SJSA1 (cell line): ENCODE results near the gene CROCC2. TPM values are rescaled to one million over a fixed set of nuclear protein-coding genes. Genes with fewer than 3 reads are reported as not detected.
A peak's percentile ranks its signal among the peaks of the same experiment; 100 is the strongest.

Source experiments
- DNase-seq, 2 experiments: peaks; one replicate each; pipeline ENCODE4 v3.0.0-alpha.2; 2015 to 2020; ENCODE audit warnings: low spot score in 2 of 2, low read depth in 1 of 2
- H3K27ac ChIP-seq: fragments of 250-450 bp; sonication (Bioruptor Pico); 2 replicates; pipeline ENCODE4 v1.5.1; 2020; ENCODE audit warnings: mild to moderate bottlenecking, moderate library complexity
- H3K27me3 ChIP-seq: fragments of 250-450 bp; sonication (Bioruptor Pico); replicated peaks from 2 replicates; pipeline ENCODE4 v1.5.1; 2020; ENCODE audit warnings: mild to moderate bottlenecking, moderate library complexity
- H3K36me3 ChIP-seq: fragments of 250-450 bp; sonication (Bioruptor Pico); 2 replicates; pipeline ENCODE4 v1.5.1; 2020; ENCODE audit warnings: mild to moderate bottlenecking
- H3K4me1 ChIP-seq: fragments of 250-450 bp; sonication (Bioruptor Pico); replicated peaks from 2 replicates; pipeline ENCODE4 v1.6.1; 2021; ENCODE audit warnings: mild to moderate bottlenecking
- H3K4me3 ChIP-seq: fragments of 250-450 bp; sonication (Bioruptor Pico); 2 replicates; pipeline ENCODE4 v1.5.1; 2020; ENCODE audit warnings: mild to moderate bottlenecking
- H3K9me3 ChIP-seq: fragments of 250-450 bp; sonication (Bioruptor Pico); replicated peaks from 2 replicates; pipeline ENCODE4 v1.5.1; 2020; ENCODE audit warnings: mild to moderate bottlenecking
- total RNA-seq: library from RNA; depleted of rRNA; stranded (reverse); fragments of >200 nt; shearing (Covaris generic); gene quantifications from 2 replicates; pipeline ENCODE4 v1.2.3, GENCODE V29; 2014

CROCC2 gene
- total RNA-seq, 1 experiment from 2014 or later, result not detected

GRCh38 chr2:240932001-240932723, 26.0 kb downstream of the CROCC2 start:
- H3K36me3 ChIP-seq, result no peaks in the 10 kb centered on the region

GRCh38 chr2:240932724-240933047, 26.6 kb downstream of the CROCC2 start:
- DNase-seq, result peak in 1 of 2 experiments; percentile 29
- Histone ChIP-seq H3K36me3 (no peaks in the 10 kb centered on the region), H3K27ac (no peak overlapping the region), H3K9me3 (peaks cover 5% of the 10 kb centered on the region), H3K4me1 (no peaks in the 10 kb centered on the region), H3K27me3 (no peaks in the 10 kb centered on the region), H3K4me3 (no peak overlapping the region)

More at GRCh38 chr2:240932001-240932723, 26.0 kb downstream of the CROCC2 start:
- Histone ChIP-seq H3K4me3 (no peak overlapping the region), H3K27me3 (no peaks in the 10 kb centered on the region), H3K27ac (no peak overlapping the region), H3K9me3 (peaks cover 3% of the 10 kb centered on the region; the same call in 1 of the 2 replicates), H3K4me1 (no peaks in the 10 kb centered on the region)
- DNase-seq, result peak in 1 of 2 experiments; percentile 43

- peak in 1 of 2 experiments; percentile 42 for DNase-seq
- no peaks in the 10 kb centered on the region for H3K36me3 ChIP-seq
- H3K4me1 ChIP-seq, result no peaks in the 10 kb centered on the region
- no peaks in the 10 kb centered on the region for H3K27me3 ChIP-seq
- H3K27ac ChIP-seq, result no peak overlapping the region
- no peak overlapping the region for H3K4me3 ChIP-seq
- H3K9me3 ChIP-seq, result peaks cover 4% of the 10 kb centered on the region; the same call in 1 of the 2 replicates
Observed at GRCh38 chr2:240933048-240933965, 27.2 kb downstream of the CROCC2 start.

GRCh38 chr2:240933966-240934700, 28.0 kb downstream of the CROCC2 start:
- DNase-seq, result peak in 1 of 2 experiments; percentile 41
- Histone ChIP-seq H3K4me1 (no peaks in the 10 kb centered on the region), H3K9me3 (peaks cover 4% of the 10 kb centered on the region; the same call in 1 of the 2 replicates), H3K27ac (no peak overlapping the region), H3K27me3 (no peaks in the 10 kb centered on the region), H3K36me3 (no peaks in the 10 kb centered on the region), H3K4me3 (no peak overlapping the region)

GRCh38 chr2:240934701-240935102, 28.6 kb downstream of the CROCC2 start:
- peak in 1 of 2 experiments; percentile 35 for DNase-seq
- H3K9me3 ChIP-seq, result peaks cover 4% of the 10 kb centered on the region; the same call in 1 of the 2 replicates
- no peak overlapping the region for H3K27ac ChIP-seq
- H3K36me3 ChIP-seq, result no peaks in the 10 kb centered on the region
- H3K27me3 ChIP-seq, result no peaks in the 10 kb centered on the region
- H3K4me1 ChIP-seq, result no peaks in the 10 kb centered on the region
- no peak overlapping the region for H3K4me3 ChIP-seq

GRCh38 chr2:240935103-240935876, 29.2 kb downstream of the CROCC2 start:
- Histone ChIP-seq H3K27ac (no peak overlapping the region), H3K27me3 (0 out of 2 replicates have a peak, but pooled peaks cover 4% of the 10 kb centered on the region), H3K4me1 (no peaks in the 10 kb centered on the region), H3K36me3 (no peaks in the 10 kb centered on the region), H3K4me3 (no peak overlapping the region), H3K9me3 (peaks cover 4% of the 10 kb centered on the region; the same call in 1 of the 2 replicates)
- peak in 1 of 2 experiments; percentile 43 for DNase-seq

GRCh38 chr2:240936106-240936505, 30.0 kb downstream of the CROCC2 start:
- DNase-seq, result peak in 1 of 2 experiments; percentile 40
- no peak overlapping the region for H3K27ac ChIP-seq
- no peaks in the 10 kb centered on the region for H3K36me3 ChIP-seq
- H3K4me1 ChIP-seq, result no peaks in the 10 kb centered on the region
- H3K27me3 ChIP-seq, result 0 out of 2 replicates have a peak, but pooled peaks cover 5% of the 10 kb centered on the region
- H3K4me3 ChIP-seq, result no peak overlapping the region
- H3K9me3 ChIP-seq, result peaks cover 4% of the 10 kb centered on the region; the same call in 1 of the 2 replicates

GRCh38 chr2:240946046-240946445, 39.9 kb downstream of the CROCC2 start:
- DNase-seq, result peak in 1 of 2 experiments; percentile 25
- H3K36me3 ChIP-seq, result no peaks in the 10 kb centered on the region
- H3K4me1 ChIP-seq, result no peaks in the 10 kb centered on the region
- H3K27ac ChIP-seq, result no peak overlapping the region
- no peaks in the 10 kb centered on the region for H3K9me3 ChIP-seq
- no peaks in the 10 kb centered on the region for H3K27me3 ChIP-seq
- no peak overlapping the region for H3K4me3 ChIP-seq

GRCh38 chr2:240946654-240947053, 40.5 kb downstream of the CROCC2 start:
- Histone ChIP-seq H3K9me3 (no peaks in the 10 kb centered on the region), H3K27ac (no peak overlapping the region), H3K36me3 (no peaks in the 10 kb centered on the region), H3K4me3 (no peak overlapping the region), H3K27me3 (no peaks in the 10 kb centered on the region), H3K4me1 (no peaks in the 10 kb centered on the region)
- peak in 1 of 2 experiments; percentile 34 for DNase-seq

GRCh38 chr2:240947176-240947575, 41.0 kb downstream of the CROCC2 start:
- Histone ChIP-seq H3K9me3 (no peaks in the 10 kb centered on the region), H3K36me3 (no peaks in the 10 kb centered on the region), H3K27me3 (no peaks in the 10 kb centered on the region), H3K4me1 (no peaks in the 10 kb centered on the region), H3K27ac (no peak overlapping the region), H3K4me3 (no peak overlapping the region)
- DNase-seq, result peak in 1 of 2 experiments; percentile 28

- no peaks in the 10 kb centered on the region for H3K27me3 ChIP-seq
- no peak overlapping the region for H3K4me3 ChIP-seq
- H3K36me3 ChIP-seq, result no peaks in the 10 kb centered on the region
- peak in 1 of 2 experiments; percentile 34 for DNase-seq
- H3K4me1 ChIP-seq, result no peaks in the 10 kb centered on the region
- no peak overlapping the region for H3K27ac ChIP-seq
- H3K9me3 ChIP-seq, result no peaks in the 10 kb centered on the region
Observed at GRCh38 chr2:240947607-240948006, 41.5 kb downstream of the CROCC2 start.

GRCh38 chr2:240948086-240948485, 42.0 kb downstream of the CROCC2 start:
- Histone ChIP-seq H3K4me3 (no peak overlapping the region), H3K27ac (no peak overlapping the region), H3K27me3 (no peaks in the 10 kb centered on the region), H3K36me3 (no peaks in the 10 kb centered on the region), H3K4me1 (no peaks in the 10 kb centered on the region), H3K9me3 (no peaks in the 10 kb centered on the region)
- peak in 1 of 2 experiments; percentile 31 for DNase-seq
